H1 (cell line): ENCODE measurements around the gene LITAFD.
"Not testable (repeated sequence)": the region's sequence is repeated elsewhere in the genome, so short reads cannot be mapped to it uniquely, and the experiment has no call there.

ENCODE experiments used
- TAF1 ChIP-seq: IDR thresholded peaks from 2 replicates; pipeline ENCODE4 v1.6.1; 2011; ENCODE audit warnings: mild to moderate bottlenecking, low read depth, low read length
- TEAD4 ChIP-seq: IDR thresholded peaks from 2 replicates; pipeline ENCODE4 v1.6.1; 2012; ENCODE audit warnings: low read depth, low read length, inconsistent platforms, mixed read lengths
- TF ChIP-seq, protein P1 (sequence below), 3 experiments: IDR thresholded peaks; 1 replicate in 2 of 3; 2 replicates in 1 of 3; pipeline versions ENCODE4 v1.5.1 to v1.6.1; 2011; ENCODE audit warnings: low read length in 3 of 3, mild to moderate bottlenecking in 3 of 3, inconsistent platforms in 2 of 3, low read depth in 1 of 3, moderate library complexity in 1 of 3; ENCODE audit not compliant: insufficient read depth in 1 of 3; ENCODE audit errors: control extremely low read depth in 1 of 3

DNA sequence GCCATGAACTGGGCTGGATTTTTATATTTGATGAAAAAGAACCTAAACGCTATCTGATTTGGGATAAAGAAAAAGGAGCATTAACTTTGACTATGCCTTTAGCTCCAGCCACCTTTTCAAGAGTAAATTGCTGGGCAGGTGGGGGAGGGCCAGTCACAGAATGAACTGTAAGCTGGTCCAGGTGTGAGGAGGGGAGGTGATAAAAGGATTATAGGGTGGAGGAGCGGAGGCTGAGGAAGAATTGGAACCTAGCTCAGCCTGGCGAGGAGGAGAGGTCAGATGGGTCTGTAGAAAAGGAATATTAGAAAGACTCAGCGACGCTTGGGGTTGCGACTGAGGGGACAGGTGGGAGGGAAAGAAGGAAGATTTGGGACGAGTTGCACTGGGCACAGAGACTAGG, 45.4 kb upstream of the LITAFD start:
- TF ChIP-seq TAF1, TEAD4: not testable (repeated sequence)
- TF ChIP-seq, protein P1, sequence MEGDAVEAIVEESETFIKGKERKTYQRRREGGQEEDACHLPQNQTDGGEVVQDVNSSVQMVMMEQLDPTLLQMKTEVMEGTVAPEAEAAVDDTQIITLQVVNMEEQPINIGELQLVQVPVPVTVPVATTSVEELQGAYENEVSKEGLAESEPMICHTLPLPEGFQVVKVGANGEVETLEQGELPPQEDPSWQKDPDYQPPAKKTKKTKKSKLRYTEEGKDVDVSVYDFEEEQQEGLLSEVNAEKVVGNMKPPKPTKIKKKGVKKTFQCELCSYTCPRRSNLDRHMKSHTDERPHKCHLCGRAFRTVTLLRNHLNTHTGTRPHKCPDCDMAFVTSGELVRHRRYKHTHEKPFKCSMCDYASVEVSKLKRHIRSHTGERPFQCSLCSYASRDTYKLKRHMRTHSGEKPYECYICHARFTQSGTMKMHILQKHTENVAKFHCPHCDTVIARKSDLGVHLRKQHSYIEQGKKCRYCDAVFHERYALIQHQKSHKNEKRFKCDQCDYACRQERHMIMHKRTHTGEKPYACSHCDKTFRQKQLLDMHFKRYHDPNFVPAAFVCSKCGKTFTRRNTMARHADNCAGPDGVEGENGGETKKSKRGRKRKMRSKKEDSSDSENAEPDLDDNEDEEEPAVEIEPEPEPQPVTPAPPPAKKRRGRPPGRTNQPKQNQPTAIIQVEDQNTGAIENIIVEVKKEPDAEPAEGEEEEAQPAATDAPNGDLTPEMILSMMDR (IDR thresholded peaks at IDR 0.05; ENCODE audit: control extremely low read depth in 1 of 3, insufficient read depth in 1 of 3, low read depth in 1 of 3, low read length in 3 of 3) = not testable (repeated sequence)
